G401.6 (cell line): ENCODE measurements around the gene COL16A1.

Experiments used
- FAIRE-seq: peaks from 2 replicates; lab custom pipeline; 2012; peaks lifted over from hg19 to GRCh38; lab: Jason Lieb, UNC

The COL16A1 gene

GRCh38 chr1:31703431-31704270, at the start of gene COL16A1:
Gene COL16A1, minus strand, starts transcription at chr1:31704017. Its CDS starts 1,824 bp downstream, at chr1:31702193.
- no peak for FAIRE-seq

GRCh38 chr1:31752952-31753475, 49.2 kb upstream of the COL16A1 start:
- FAIRE-seq = no peak

DNA sequence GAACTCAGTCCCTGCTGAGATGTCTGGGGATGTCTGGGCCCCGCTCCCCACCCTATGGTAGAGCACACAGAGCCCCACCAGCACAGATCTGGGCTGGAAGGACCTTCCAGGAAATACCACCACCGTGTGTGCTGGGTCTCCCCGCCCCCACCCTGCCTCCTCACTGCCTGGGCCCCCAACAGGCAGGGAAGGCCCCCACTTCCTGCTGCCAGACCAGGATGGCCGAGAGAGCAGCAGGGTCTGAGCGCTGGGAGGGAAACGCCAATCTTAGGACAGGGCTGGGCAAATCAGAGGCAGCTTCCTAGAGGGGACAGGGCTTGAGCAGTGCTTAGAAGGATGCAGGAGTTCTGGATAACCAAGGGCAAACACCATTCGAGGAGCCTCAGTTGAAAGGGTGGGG, 48.4 kb upstream of the COL16A1 start:
- no peak for FAIRE-seq

- FAIRE-seq = no peak
Observed at GRCh38 chr1:31751822-31752241, 48.0 kb upstream of the COL16A1 start.

DNA sequence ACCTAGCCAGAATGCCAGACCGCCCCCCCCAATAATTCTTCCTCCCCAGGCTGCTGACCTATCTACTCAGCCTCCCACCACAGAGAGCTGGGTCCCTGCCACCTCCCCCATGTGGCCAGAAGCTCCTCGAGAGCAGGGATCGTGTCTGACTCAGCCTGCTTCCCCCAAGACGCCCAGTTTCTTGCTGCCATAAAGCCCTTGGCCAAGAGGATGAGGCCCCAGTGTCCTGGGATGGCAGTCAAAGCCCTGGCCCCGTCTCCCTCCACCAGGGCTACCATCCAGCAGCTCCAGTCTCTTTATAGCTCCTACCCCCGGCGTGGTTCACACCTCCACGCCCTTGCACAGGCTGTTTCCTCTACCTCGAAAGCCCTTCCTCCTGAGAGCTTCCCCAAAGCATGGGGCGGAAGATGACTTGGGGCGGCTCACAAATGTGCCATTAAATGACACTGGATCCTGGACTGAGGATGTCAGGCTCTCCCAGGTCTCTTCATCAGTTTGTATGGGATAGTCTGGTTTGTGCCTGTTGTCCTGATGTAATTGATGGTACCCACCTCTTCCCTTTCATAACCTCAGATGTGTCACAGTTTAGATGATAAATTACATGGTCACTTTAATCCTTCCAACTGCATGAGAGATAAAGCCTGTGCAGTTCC, 47.2 kb upstream of the COL16A1 start:
- no peak for FAIRE-seq

GRCh38 chr1:31749785-31750735, 46.2 kb upstream of the COL16A1 start:
- no peak for FAIRE-seq

DNA sequence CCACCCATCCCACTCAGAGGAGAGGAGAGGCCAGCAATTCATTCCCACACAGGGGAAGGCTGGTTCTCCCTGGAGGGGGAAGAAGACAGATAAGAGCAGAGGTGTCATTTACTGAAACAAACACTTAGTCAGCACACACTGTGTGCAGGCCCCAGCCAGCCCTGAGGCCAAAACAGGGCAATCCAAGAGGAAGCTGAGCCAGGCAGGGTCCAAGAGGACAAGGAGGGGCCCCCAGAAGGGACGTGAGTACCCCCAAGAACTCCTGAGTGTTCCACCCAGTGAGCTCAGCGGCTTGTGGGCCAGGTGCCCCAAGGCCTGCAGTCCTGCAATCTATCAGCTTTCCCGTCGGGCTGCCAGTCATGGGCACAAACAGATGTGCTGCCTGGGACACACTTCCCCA, 44.5 kb upstream of the COL16A1 start:
- FAIRE-seq = no peak

DNA sequence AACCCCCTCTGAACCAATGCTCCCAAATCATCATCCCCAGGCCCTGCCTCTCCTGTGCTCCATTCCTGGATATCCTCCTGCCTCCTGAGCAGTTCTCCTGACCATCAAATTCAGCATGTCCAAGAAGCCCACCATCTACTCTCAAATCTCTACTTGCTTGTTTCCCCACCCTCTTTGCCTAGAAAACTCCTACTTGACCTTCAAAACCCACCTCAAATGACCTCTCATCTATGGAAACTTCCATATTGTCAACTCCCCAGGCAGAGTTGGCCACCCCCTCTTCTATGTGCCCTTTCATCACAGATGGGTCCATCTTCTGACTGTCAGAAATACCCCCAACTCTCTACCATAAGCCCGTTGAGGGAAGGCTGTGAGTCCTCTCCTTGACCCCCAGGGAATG, 43.5 kb upstream of the COL16A1 start:
- FAIRE-seq = no peak

DNA sequence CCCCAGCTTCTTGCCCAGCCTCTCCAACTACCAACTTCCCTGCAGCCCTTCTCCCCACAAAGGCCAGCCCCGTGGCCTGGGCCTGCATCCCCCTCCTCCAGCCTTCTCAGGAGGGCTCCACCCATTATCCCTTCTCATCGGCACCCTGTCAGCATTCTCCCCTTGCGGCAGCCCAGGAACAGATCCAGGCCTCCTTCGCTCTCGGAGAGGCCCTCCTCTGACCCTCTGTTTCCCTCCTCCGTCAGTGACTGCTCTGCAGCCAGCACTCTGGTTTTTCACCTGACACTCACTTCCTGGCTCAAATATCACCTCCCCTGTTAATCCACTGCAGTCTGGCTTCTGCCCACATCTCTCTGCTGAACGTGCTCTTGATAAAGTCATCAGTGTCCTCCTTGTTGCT, 42.9 kb upstream of the COL16A1 start:
- FAIRE-seq = no peak

DNA sequence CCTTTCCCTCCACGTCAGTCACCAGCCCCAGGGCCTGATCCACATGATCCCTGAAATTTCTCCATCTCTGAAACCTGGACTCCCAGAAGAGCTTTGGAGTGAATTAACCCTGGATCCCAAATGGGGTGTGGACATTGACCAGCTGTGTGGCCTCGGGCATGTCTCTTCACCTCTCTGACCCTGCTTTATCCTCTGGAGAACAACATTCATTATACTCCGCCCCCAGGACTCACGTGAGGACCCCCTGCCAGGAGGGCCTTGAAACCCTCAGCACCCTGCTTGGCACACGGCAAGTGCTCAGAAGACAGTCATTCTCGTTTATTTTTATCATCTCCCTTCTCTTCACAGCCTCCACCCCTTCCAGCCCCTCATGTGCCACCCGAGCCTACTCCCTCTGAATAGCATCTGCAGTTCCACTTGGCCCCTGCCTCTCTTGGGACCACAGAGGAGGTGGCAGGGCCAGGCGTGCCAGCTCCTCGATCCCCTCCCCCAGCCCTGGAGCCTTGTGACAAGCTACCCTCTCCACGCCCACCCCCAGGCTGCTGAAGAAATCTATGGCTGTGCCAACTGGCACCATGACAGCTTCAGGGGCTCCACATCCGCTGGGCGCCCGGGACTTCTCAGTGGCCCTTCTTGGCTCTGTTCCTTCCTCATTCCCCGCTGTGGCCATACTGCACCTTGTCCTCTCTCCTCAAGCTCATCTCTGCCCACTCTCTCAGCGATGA, 42.3 kb upstream of the COL16A1 start:
- no peak for FAIRE-seq

- peak; percentile 78 for FAIRE-seq
Observed at GRCh38 chr1:31745096-31745945, 41.5 kb upstream of the COL16A1 start.

GRCh38 chr1:31744165-31744888, 40.5 kb upstream of the COL16A1 start:
- FAIRE-seq = no peak

DNA sequence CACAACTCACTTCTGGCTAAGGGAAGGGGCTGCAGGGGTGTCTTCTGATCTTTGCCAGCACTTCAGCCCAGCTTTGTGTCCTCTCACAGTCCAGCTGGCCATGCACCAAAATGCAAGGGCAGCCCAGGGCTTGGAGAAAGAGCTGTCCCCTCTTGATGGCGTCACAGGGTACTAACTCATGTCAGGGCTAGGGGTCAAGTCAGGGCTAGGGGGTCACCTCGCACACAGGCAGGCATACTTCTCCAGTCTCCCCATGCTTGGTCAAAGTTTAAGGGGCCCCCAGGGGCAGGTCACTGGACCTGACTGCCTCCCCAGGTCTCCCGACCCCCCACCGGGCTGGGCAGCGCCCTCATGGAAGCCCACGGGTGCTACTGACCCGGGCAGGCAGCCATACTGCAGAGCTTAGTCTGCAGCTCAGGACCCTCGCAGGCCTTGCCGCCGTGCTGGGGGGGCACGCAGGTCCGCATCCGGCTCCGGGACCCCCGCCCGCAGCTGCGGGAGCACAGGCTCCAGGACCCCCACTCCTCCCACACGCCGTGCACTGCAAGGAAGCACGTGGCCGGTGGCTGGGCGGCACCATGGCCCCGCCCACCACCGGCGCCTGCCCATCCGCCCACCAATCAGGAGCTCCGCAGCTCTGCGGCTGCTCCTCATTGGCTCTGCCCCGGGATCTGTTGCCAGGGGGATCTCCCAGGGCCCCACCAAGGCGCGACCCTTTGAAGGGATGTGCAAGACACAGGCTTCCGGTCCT, 38.8 kb upstream of the COL16A1 start:
- no peak for FAIRE-seq

DNA sequence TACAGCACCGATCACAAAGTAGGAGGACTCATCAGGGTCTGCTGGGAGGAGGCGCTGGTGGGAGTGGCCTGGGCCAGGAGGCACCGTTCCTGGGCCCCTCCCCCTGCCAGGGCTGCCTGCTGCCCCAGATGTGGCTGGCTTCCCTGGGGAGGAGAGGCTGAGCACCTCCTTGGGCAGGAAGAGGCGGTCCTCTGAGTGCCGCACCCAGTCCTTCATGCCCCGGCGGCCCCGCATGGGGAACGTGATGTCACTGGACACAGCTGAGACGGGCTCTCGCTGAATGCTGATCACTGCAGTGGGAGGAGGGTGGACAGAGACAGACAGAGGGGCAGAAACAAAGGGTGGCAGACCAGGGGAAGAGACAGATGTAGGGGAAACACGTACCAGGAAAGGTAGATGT, 35.5 kb upstream of the COL16A1 start:
- no peak for FAIRE-seq

- no peak for FAIRE-seq
Observed at GRCh38 chr1:31736675-31737074, 32.9 kb upstream of the COL16A1 start.

- FAIRE-seq = no peak
Observed at GRCh38 chr1:31735571-31735970, 31.8 kb upstream of the COL16A1 start.

- no peak for FAIRE-seq
Observed at GRCh38 chr1:31734582-31735107, 30.8 kb upstream of the COL16A1 start.

DNA sequence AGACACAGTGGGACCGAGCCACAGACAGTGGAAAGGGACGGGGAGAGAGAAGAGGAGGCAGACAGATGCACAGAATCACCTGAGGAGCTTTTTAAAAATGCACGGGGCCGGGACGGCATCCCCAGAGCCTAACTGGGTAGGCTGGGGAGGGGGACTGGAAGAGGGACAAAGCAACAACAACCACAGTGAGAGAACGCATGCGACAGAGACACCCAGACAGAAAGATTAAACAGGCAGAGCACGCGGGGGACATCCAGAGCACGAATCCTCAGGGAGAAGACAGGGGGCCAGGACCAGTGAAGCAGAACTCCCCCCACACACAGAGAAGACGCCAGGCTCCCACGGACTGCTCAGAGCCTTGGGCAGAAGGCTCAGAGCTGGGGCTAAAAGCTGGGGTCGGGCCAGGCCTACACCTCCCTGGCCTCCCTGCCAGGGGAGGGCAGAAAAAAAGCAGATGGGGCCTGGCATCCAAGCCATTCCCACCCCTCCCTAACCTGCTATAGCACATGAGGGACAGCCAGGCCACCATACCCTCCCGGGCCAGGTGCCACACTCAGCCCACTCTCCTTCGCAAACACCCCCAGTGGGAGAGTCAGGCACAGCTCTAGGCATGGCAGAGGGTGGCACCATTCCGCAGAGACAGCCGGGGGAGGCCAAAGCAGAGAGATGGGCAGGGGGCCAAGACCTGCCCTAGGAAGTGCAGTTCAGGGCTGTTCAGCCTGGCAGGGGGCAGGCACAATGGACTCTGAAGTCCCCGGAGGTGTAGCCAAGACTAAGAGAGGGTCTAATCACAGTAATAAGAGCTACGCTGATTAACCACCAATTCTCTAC, 29.8 kb upstream of the COL16A1 start:
- FAIRE-seq = no peak
